ENCODE measurements around the gene TAC1.
"Not testable (repeated sequence)": the region's sequence is repeated elsewhere in the genome, so short reads cannot be mapped to it uniquely, and the experiment has no call there.

The TAC1 gene

DNA sequence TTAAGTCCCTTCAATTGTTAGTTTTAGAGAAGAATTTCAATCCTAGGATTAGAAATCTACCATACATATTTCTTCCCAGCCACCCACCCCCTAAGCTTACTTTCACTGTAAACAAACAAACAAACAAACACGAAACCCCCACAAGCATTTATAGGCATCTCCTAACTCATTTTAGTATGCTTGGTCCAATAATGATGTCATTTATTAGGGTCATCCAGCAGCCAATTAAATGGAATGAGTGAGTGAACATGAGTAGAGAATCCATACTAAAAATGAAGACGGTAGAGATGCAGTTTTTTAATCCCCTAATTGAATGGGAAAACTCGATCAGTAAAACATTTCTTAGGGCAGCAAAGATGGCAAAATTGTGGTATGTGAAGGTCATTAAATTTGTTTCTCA, 3.2 kb downstream of the TAC1 start:
- no peaks in the 10 kb centered on the region for H3K36me3 ChIP-seq
- H3K4me1 ChIP-seq: no peaks in the 10 kb centered on the region
- H3K27ac ChIP-seq: no peak overlapping the region
- H3K9me3 ChIP-seq: peaks cover 25% of the 10 kb centered on the region
- no peak for TF ChIP-seq Cebpa-rat (IDR thresholded peaks at IDR 0.05)
- no peak overlapping the region for H3K4me3 ChIP-seq
- H3K4me2 ChIP-seq: no peak overlapping the region
- H3K27me3 ChIP-seq: no peaks in the 10 kb centered on the region
- H3K9ac ChIP-seq: no peak overlapping the region
- no peaks in the 10 kb centered on the region for H4K20me1 ChIP-seq

DNA sequence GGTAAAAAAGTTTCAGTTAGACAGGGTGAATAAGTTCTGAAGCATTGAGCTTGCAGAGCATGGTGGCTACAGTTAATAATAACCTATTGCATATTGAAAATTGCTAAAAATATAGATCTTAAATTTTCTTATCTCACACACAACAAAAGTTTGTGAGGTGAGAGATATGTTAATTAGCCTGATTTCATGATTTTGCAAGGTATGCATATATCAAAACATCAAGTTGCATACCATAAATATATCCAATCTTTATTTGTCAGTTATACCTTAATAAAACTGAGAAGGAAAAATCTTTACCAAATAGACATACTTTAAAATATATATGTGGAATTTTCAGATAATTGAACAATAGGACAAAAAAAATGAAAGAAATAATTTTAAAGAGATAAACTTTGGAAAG, 16.6 kb downstream of the TAC1 start:
- no peak overlapping the region for H3K4me2 ChIP-seq
- no peaks in the 10 kb centered on the region for H3K27me3 ChIP-seq
- no peak overlapping the region for H3K4me3 ChIP-seq
- H3K9ac ChIP-seq: no peak overlapping the region
- H3K4me1 ChIP-seq: no peaks in the 10 kb centered on the region
- no peaks in the 10 kb centered on the region for H4K20me1 ChIP-seq
- H3K27ac ChIP-seq: no peak overlapping the region
- no peaks in the 10 kb centered on the region for H3K9me3 ChIP-seq
- H3K36me3 ChIP-seq: no peaks in the 10 kb centered on the region
- TF ChIP-seq Cebpa-rat (IDR thresholded peaks at IDR 0.05): no peak

DNA sequence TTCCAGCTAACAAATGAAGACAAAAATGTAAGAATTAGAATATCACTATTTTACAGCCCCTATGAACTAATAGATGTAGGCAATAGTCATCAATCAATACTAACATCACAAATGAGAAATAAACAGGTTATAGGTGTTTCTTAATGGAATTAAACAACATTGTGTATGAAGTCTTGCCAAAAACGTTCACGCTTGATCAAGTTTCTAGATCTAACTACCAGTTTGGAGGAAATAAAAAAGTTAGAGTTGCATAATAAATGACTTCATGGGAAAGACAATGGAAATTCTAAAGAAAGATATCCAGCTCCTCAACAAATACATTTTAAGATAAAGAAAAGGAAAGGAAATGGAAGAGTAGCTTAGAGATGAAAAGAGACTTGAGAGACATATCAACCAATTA, 19.7 kb downstream of the TAC1 start:
- Histone ChIP-seq H4K20me1 (no peaks in the 10 kb centered on the region), H3K4me3 (no peak overlapping the region), H3K4me1 (no peaks in the 10 kb centered on the region), H3K9me3 (no peaks in the 10 kb centered on the region), H3K27ac (no peak overlapping the region), H3K36me3 (no peaks in the 10 kb centered on the region), H3K4me2 (no peak overlapping the region), H3K9ac (no peak overlapping the region), H3K27me3 (no peaks in the 10 kb centered on the region)
- TF ChIP-seq Cebpa-rat (IDR thresholded peaks at IDR 0.05): no peak

DNA sequence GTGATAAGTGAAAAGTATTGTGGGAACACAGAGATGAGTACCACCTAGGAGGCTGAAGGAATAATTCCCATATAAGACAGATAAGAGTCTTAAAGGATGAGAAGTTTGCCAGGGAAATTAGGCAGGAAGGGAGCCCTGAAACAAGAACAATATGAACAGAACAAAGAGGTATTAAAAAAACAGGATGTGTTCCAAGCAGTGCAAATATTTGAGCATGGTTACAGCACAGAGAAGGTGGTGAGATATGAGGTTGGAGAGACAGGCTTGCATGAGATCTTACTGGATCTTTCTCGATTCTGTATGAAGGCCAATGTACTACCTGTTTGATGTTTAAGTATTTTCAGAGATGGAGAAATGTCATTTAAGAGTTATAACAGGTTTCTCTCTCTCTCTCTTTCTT, 20.3 kb downstream of the TAC1 start:
- Histone ChIP-seq H3K4me2 (no peak overlapping the region), H4K20me1 (no peaks in the 10 kb centered on the region), H3K27me3 (no peaks in the 10 kb centered on the region), H3K9me3 (no peaks in the 10 kb centered on the region), H3K36me3 (no peaks in the 10 kb centered on the region), H3K9ac (no peak overlapping the region), H3K4me1 (no peaks in the 10 kb centered on the region), H3K4me3 (no peak overlapping the region), H3K27ac (no peak overlapping the region)
- no peak for TF ChIP-seq Cebpa-rat (IDR thresholded peaks at IDR 0.05)

DNA sequence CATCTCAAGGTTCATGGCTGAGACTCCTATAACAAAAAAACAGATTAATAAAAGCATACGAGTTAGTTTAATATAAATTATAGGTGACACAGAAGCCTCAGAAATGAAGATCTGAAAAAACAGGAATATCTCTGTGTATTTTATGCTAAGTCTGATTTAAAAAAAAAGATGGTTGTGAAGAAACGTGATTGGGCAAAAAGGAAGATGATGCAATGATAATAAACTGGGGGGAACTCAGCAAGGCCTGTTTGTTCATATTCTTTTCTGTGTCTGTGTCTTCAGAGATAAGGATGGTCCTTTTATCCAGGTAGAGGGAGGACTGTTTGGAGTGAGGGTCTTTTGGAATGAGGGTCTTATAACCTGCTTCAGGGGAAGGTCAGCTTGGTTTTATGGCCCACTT, 25.9 kb downstream of the TAC1 start:
- Histone ChIP-seq H3K36me3 (no peaks in the 10 kb centered on the region), H3K9ac (no peak overlapping the region), H3K4me2 (no peak overlapping the region), H3K4me1 (no peaks in the 10 kb centered on the region), H4K20me1 (no peaks in the 10 kb centered on the region), H3K9me3 (no peaks in the 10 kb centered on the region), H3K27ac (no peak overlapping the region), H3K4me3 (no peak overlapping the region), H3K27me3 (no peaks in the 10 kb centered on the region)
- no peak for TF ChIP-seq Cebpa-rat (IDR thresholded peaks at IDR 0.05)

DNA sequence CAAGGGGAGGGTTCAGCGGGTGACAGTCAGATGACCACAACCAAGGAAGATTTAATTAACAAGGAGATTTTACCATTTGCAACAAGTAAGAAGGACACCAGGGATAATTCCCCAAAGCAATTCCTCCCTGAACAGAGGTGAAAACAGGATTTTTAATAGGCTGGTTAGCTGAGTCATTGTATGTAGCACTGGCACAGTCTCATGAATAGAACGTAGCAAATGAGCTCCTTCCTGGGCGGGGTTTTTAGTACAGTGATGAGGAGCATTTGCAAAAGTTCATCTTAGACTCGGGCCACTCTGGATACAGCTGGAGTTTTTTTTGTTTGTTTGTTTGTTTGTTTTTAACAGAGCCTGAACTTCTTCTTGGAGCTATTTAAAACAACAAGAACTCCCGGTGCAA, 39.0 kb downstream of the TAC1 start:
- H4K20me1 ChIP-seq: no peaks in the 10 kb centered on the region
- H3K4me3 ChIP-seq: no peak overlapping the region
- no peak overlapping the region for H3K9ac ChIP-seq
- no peak for TF ChIP-seq Cebpa-rat (IDR thresholded peaks at IDR 0.05)
- H3K4me1 ChIP-seq: 0 out of 2 replicates have a peak, but pooled peaks cover 3% of the 10 kb centered on the region
- H3K27me3 ChIP-seq: no peaks in the 10 kb centered on the region
- H3K9me3 ChIP-seq: no peaks in the 10 kb centered on the region
- no peak overlapping the region for H3K27ac ChIP-seq
- no peak overlapping the region for H3K4me2 ChIP-seq
- no peaks in the 10 kb centered on the region for H3K36me3 ChIP-seq

DNA sequence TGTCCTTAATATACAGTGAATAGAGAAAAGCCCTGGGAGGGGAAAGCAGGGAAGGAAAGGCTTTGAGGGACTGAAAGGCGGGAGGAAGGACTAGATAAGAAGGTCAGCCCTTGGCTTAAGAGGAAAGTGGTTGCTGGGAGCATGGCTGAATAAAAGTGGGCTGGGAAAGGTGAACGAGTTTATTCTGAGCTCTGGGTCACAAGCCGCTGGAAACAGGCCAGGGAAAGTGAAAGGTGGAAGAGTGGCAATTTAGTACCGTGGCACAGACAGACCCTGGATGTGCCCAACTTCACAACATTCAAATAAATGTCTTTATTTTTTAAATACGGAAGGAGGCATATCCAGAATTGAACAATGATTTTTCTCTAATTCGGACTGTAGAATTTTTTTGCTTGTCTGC, 39.7 kb downstream of the TAC1 start:
- TF ChIP-seq Cebpa-rat (IDR thresholded peaks at IDR 0.05): no peak
- H3K27me3 ChIP-seq: no peaks in the 10 kb centered on the region

DNA sequence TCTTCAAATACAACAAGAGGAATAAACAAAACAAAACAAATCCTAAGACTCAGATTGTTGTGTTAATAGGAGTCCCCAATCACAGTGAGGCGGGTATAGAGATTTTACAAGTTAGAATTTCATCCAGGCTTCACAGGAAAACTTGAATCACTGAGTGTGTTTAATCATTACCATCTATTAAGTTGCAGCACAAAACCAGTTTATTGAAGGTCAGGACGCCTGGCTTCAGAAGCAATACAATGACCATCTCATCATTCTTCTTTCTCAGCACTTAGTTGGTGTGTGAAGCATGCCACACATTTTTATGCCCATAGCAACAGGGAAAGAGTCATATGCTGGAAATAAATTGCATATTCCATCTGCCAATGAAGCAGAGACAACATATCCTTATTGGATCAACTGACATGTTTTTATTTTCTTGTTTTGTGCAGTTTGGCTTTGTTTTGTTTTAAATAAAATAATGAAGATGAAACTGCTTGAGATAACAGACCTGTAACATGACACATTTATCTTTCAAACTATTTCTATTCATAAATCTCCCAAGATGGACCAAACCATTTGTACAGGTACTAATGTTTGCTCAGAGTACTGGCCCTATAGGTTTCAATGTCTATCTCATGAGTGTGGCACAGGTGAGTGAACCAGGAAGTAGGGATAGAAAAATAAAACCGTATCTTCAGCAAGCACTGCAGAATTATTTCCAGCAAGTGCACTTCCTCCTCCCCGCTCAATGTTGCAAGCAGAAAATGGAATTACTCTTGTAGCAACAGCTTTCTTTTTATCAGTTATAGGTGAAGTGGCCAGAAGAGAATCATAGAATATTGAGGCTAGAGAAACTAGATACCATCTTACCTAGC, 40.4 kb downstream of the TAC1 start:
- Histone ChIP-seq H3K4me1 (0 out of 2 replicates have a peak, but pooled peaks cover 3% of the 10 kb centered on the region), H3K9me3 (no peaks in the 10 kb centered on the region), H4K20me1 (no peaks in the 10 kb centered on the region), H3K4me3 (no peak overlapping the region), H3K36me3 (no peaks in the 10 kb centered on the region), H3K27me3 (no peaks in the 10 kb centered on the region), H3K9ac (no peak overlapping the region), H3K27ac (no peak overlapping the region), H3K4me2 (no peak overlapping the region)
- TF ChIP-seq Cebpa-rat (IDR thresholded peaks at IDR 0.05): no peak

More for the DNA sequence above, 39.7 kb downstream of the TAC1 start:
- Histone ChIP-seq H3K9me3 (no peaks in the 10 kb centered on the region), H4K20me1 (no peaks in the 10 kb centered on the region), H3K4me2 (no peak overlapping the region), H3K4me3 (no peak overlapping the region), H3K27ac (no peak overlapping the region), H3K4me1 (0 out of 2 replicates have a peak, but pooled peaks cover 3% of the 10 kb centered on the region), H3K9ac (no peak overlapping the region), H3K36me3 (no peaks in the 10 kb centered on the region)

DNA sequence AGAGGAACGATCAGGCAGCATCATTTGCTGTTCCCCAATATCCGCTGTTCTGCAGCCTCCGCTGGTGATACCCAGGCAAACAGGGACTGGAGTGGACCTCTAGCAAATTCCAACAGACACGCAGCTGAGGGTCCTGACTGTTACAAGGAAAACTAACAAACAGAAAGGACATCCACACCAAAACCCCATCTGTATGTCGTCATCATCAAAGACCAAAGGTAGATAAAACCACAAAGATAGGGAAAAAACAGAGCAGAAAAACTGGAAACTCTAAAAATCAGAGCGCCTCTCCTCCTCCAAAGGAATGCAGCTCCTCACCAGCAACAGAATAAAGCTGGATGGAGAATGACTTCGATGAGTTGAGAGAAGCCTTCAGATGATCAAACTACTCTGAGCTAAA, 54.5 kb downstream of the TAC1 start:
- not testable (repeated sequence) for H3K27ac ChIP-seq, H3K4me2 ChIP-seq, H3K9ac ChIP-seq, H3K36me3 ChIP-seq, H3K27me3 ChIP-seq, H3K4me1 ChIP-seq, H4K20me1 ChIP-seq, H3K4me3 ChIP-seq
- H3K9me3 ChIP-seq: peaks cover 15% of the 10 kb centered on the region; the same call in 1 of the 2 replicates
